A673 (cell line): ENCODE measurements around the gene ALDH16A1. TPM values are rescaled to one million over a fixed set of nuclear protein-coding genes. Genes with fewer than 3 reads are reported as not detected.

Experiments
- BruUV-seq: library from RNA; stranded (reverse); fragments of 400-500 nt; replicated peaks from 2 replicates; lab custom pipeline; 2021; lab: Mats Ljungman, UMichigan
- CTCF ChIA-PET: fragments of 300-600 bp; sonication (Branson Sonifier 250); formaldehyde crosslinking; loops from one replicate; lab custom pipeline; 2022; ENCODE audit warnings: antibody characterized with exemption; lab: Charles Lee
- POLR2A ChIA-PET: fragments of 300-600 bp; sonication (Branson Sonifier 250); formaldehyde crosslinking; loops from one replicate; lab custom pipeline; 2022; ENCODE audit warnings: antibody characterized with exemption; ENCODE audit not compliant: low non-redundant PET; lab: Charles Lee
- DNase-seq: peaks from one replicate; pipeline ENCODE4 v3.0.0-alpha.2; 2015; ENCODE audit warnings: low spot score
- H3K27ac ChIP-seq: fragments of 200-600 bp; sonication (generic); 2 replicates; pipeline ENCODE4 v1.5.1; 2016; ENCODE audit warnings: mixed run types, low read depth, mild to moderate bottlenecking, mixed read lengths, antibody characterized with exemption, low read length; ENCODE audit not compliant: poor library complexity, severe bottlenecking
- H3K27me3 ChIP-seq: fragments of 200-600 bp; sonication (generic); replicated peaks from 2 replicates; pipeline ENCODE4 v1.6.1; 2017; ENCODE audit warnings: mixed run types, low read depth, mild to moderate bottlenecking, mixed read lengths, antibody characterized with exemption, low read length; ENCODE audit not compliant: insufficient read depth, poor library complexity
- H3K36me3 ChIP-seq: fragments of 200-600 bp; sonication (generic); 2 replicates; pipeline ENCODE4 v1.6.1; 2016; ENCODE audit warnings: mixed run types, mild to moderate bottlenecking, mixed read lengths, antibody characterized with exemption, low read length; ENCODE audit not compliant: insufficient read depth, poor library complexity, severe bottlenecking
- H3K4me1 ChIP-seq: fragments of 200-600 bp; sonication (generic); 2 replicates; pipeline ENCODE4 v1.6.1; 2017; ENCODE audit warnings: mixed run types, mild to moderate bottlenecking, mixed read lengths, antibody characterized with exemption, low read length; ENCODE audit not compliant: insufficient read depth, poor library complexity, severe bottlenecking
- H3K4me3 ChIP-seq: fragments of 200-600 bp; sonication (generic); 2 replicates; pipeline ENCODE4 v1.5.1; 2016; ENCODE audit warnings: low read depth, mixed run types, mild to moderate bottlenecking, mixed read lengths, low read length; ENCODE audit not compliant: poor library complexity, severe bottlenecking
- H3K9me3 ChIP-seq: fragments of 200-600 bp; sonication (generic); 2 replicates; pipeline ENCODE4 v1.6.1; 2016; ENCODE audit warnings: mixed run types, low read depth, mild to moderate bottlenecking, mixed read lengths, antibody characterized with exemption, low read length; ENCODE audit not compliant: poor library complexity, severe bottlenecking
- CTCF ChIP-seq: fragments of 300-800, 200-600 bp; sonication (generic); conservative IDR thresholded peaks from 2 replicates; pipeline ENCODE4 v1.5.1; 2017; ENCODE audit warnings: low read depth, mild to moderate bottlenecking, antibody characterized with exemption, low read length, moderate library complexity, mixed read lengths
- EZH2 ChIP-seq: fragments of 200-600 bp; sonication (generic); IDR thresholded peaks from 2 replicates; pipeline ENCODE4 v1.6.1; 2017; ENCODE audit warnings: borderline replicate concordance, low read depth, mild to moderate bottlenecking, mixed read lengths, antibody characterized with exemption, low read length; ENCODE audit not compliant: poor library complexity, severe bottlenecking
- intact Hi-C: fragments of 100-400 bp; cut with micrococcal nuclease; formaldehyde crosslinking; loops from one replicate; pipeline ENCODE4 v1.10.0; 2022; ENCODE audit not compliant: unreplicated experiment
- total RNA-seq: library from RNA; stranded (reverse); gene quantifications from 2 replicates; pipeline ENCODE4 v1.2.3, GENCODE V29; 2021

The ALDH16A1 gene
- total RNA-seq, 1 experiment from 2014 or later, result 23.2 TPM

- H3K4me1 ChIP-seq, result peaks cover 18% of the 10 kb centered on the region
- BruUV-seq, result no TSS peak
- H3K27me3 ChIP-seq, result peaks cover 76% of the 10 kb centered on the region
- TF ChIP-seq CTCF (no peak), EZH2 (no peak)
- CTCF ChIA-PET, result no interaction called here
- intact Hi-C loops, result no loop called here
- no peaks in the 10 kb centered on the region for H3K36me3 ChIP-seq
- no peak overlapping the region for H3K4me3 ChIP-seq
- no peak for DNase-seq
- H3K9me3 ChIP-seq, result no peaks in the 10 kb centered on the region
- H3K27ac ChIP-seq, result no peak overlapping the region
- POLR2A ChIA-PET, result interaction anchor here (0.5 kb wide), 1 partner anchor 554 kb away, joined by 3 read pairs; the partner anchor contains the start of gene PPP1R15A
Measured at GRCh38 chr19:49425922-49426592, 27.0 kb upstream of the ALDH16A1 start.

GRCh38 chr19:49427339-49427738 is 25.7 kb upstream of the ALDH16A1 start:
- POLR2A ChIA-PET, result no interaction called here
- Histone ChIP-seq H3K27me3 (peaks cover 63% of the 10 kb centered on the region), H3K27ac (no peak overlapping the region), H3K36me3 (no peaks in the 10 kb centered on the region), H3K4me3 (no peak overlapping the region), H3K9me3 (no peaks in the 10 kb centered on the region), H3K4me1 (peaks cover 13% of the 10 kb centered on the region)
- CTCF ChIA-PET, result interaction anchor here (0.5 kb wide), 1 partner anchor 24 kb away, joined by 7 read pairs; the partner anchor contains the start of gene PIH1D1
- TF ChIP-seq EZH2 (no peak), CTCF (no peak)
- intact Hi-C loops, result no loop called here
- DNase-seq, result no peak
- no TSS peak for BruUV-seq

- Histone ChIP-seq H3K27ac (no peak overlapping the region), H3K9me3 (no peaks in the 10 kb centered on the region), H3K27me3 (peaks cover 57% of the 10 kb centered on the region), H3K36me3 (no peaks in the 10 kb centered on the region), H3K4me3 (no peak overlapping the region), H3K4me1 (peaks cover 10% of the 10 kb centered on the region)
- BruUV-seq, result no TSS peak
- intact Hi-C loops, result no loop called here
- TF ChIP-seq CTCF (no peak), EZH2 (no peak)
- no peak for DNase-seq
- ChIA-PET POLR2A (no interaction called here), CTCF (interaction anchor here (0.5 kb wide), 1 partner anchor 24 kb away, joined by 7 read pairs; the partner anchor contains the start of gene PIH1D1)
Measured at GRCh38 chr19:49427855-49428546, 25.0 kb upstream of the ALDH16A1 start.
